Immature natural killer cell (primary cell): ENCODE data around the gene NCAPH2. TPM values are rescaled to one million over a fixed set of nuclear protein-coding genes. Genes with fewer than 3 reads are reported as not detected.

Experiments used
- DNase-seq, 3 donors: peaks; one replicate each; pipeline ENCODE4 v3.0.0; 2022; ENCODE audit warnings: mixed read lengths in 1 of 3
- H3K27ac Mint-ChIP-seq, 6 donors: one replicate each; pipeline ENCODE4 v1.8.0; 2020; ENCODE audit warnings: mixed read lengths in 6 of 6, mild to moderate bottlenecking in 5 of 6, inconsistent platforms in 4 of 6, moderate library complexity in 3 of 6
- H3K27me3 Mint-ChIP-seq, 3 donors: one replicate each; pipeline ENCODE4 v1.8.0; 2020 to 2021; ENCODE audit warnings: low read depth in 3 of 3, mild to moderate bottlenecking in 3 of 3, mixed read lengths in 3 of 3, moderate library complexity in 3 of 3, inconsistent platforms in 1 of 3
- H3K36me3 Mint-ChIP-seq, 3 donors: one replicate each; pipeline ENCODE4 v1.8.0; 2020; ENCODE audit warnings: mixed read lengths in 3 of 3, inconsistent platforms in 2 of 3, mild to moderate bottlenecking in 2 of 3
- H3K4me1 Mint-ChIP-seq, 2 donors: one replicate each; pipeline ENCODE4 v1.8.0; 2020; ENCODE audit warnings: inconsistent platforms in 2 of 2, mild to moderate bottlenecking in 2 of 2, mixed read lengths in 2 of 2, moderate library complexity in 1 of 2
- H3K4me3 Mint-ChIP-seq, 5 donors: one replicate each; pipeline ENCODE4 v1.8.0; 2020; ENCODE audit warnings: mild to moderate bottlenecking in 5 of 5, mixed read lengths in 5 of 5, inconsistent platforms in 3 of 5, moderate library complexity in 3 of 5
- H3K9me3 Mint-ChIP-seq, 6 donors: one replicate each; pipeline ENCODE4 v1.8.0; 2020; ENCODE audit warnings: mild to moderate bottlenecking in 6 of 6, mixed read lengths in 6 of 6, inconsistent platforms in 4 of 6, moderate library complexity in 3 of 6
- polyA plus RNA-seq, 3 donors: library from polyadenylated mRNA; unstranded; fragments of 300-500 nt; fragmentation: Illumina TruSeq; gene quantifications; one replicate each; pipeline ENCODE4 v1.2.3, GENCODE V29; 2021

Gene NCAPH2
- polyA plus RNA-seq, 3 donors from 2014 or later, result 41.8 to 46.7 (median 46.5) TPM

GRCh38 chr22:50489363-50490243 is 18.4 kb upstream of the NCAPH2 start:
- Mint-ChIP-seq H3K27me3 (peaks cover 2 to 6% (median 5%) of the 10 kb centered on the region in 3 donors), H3K27ac (no peak overlapping the region), H3K36me3 (no peaks in the 10 kb centered on the region), H3K4me1 (no peaks in the 10 kb centered on the region), H3K9me3 (no peaks in the 10 kb centered on the region), H3K4me3 (no peak overlapping the region)
- DNase-seq, result no peak

- Mint-ChIP-seq H3K27ac (no peak overlapping the region), H3K4me1 (no peaks in the 10 kb centered on the region), H3K4me3 (no peak overlapping the region), H3K27me3 (peaks cover 2 to 8% (median 7%) of the 10 kb centered on the region in 3 donors), H3K9me3 (no peaks in the 10 kb centered on the region), H3K36me3 (no peaks in the 10 kb centered on the region)
- no peak for DNase-seq
Measured at GRCh38 chr22:50490531-50491308, 17.3 kb upstream of the NCAPH2 start.

- H3K4me3 Mint-ChIP-seq, result no peak overlapping the region
- H3K9me3 Mint-ChIP-seq, result peaks cover 0 to 1% (median 0%) of the 10 kb centered on the region in 6 donors
- no peak for DNase-seq
- peaks cover 0 to 10% of the 10 kb centered on the region in 2 donors for H3K4me1 Mint-ChIP-seq
- no peaks in the 10 kb centered on the region for H3K36me3 Mint-ChIP-seq
- H3K27me3 Mint-ChIP-seq, result peaks cover 2 to 13% (median 5%) of the 10 kb centered on the region in 3 donors
- H3K27ac Mint-ChIP-seq, result peak overlapping the region in 1 of 6 donors; percentile 20
Measured at GRCh38 chr22:50497093-50497492, 10.9 kb upstream of the NCAPH2 start.

GRCh38 chr22:50498322-50498890 is 9.6 kb upstream of the NCAPH2 start:
- Mint-ChIP-seq H3K36me3 (no peaks in the 10 kb centered on the region), H3K27me3 (peaks cover 2 to 13% (median 5%) of the 10 kb centered on the region in 3 donors), H3K4me3 (no peak overlapping the region), H3K27ac (peak overlapping the region in 2 of 6 donors; percentile 61 to 77), H3K4me1 (peaks cover 0 to 10% of the 10 kb centered on the region in 2 donors), H3K9me3 (peaks cover 0 to 1% (median 0%) of the 10 kb centered on the region in 6 donors)
- peak; percentile 68 to 71 (median 68) for DNase-seq

- H3K4me1 Mint-ChIP-seq, result peaks cover 0 to 10% of the 10 kb centered on the region in 2 donors
- no peak overlapping the region for H3K4me3 Mint-ChIP-seq
- no peak for DNase-seq
- peaks cover 0 to 6% (median 4%) of the 10 kb centered on the region in 3 donors for H3K27me3 Mint-ChIP-seq
- H3K9me3 Mint-ChIP-seq, result peaks cover 0 to 1% (median 0%) of the 10 kb centered on the region in 6 donors
- no peaks in the 10 kb centered on the region for H3K36me3 Mint-ChIP-seq
- no peak overlapping the region for H3K27ac Mint-ChIP-seq
Measured at GRCh38 chr22:50500452-50500851, 7.6 kb upstream of the NCAPH2 start.

GRCh38 chr22:50502096-50502495 is 5.9 kb upstream of the NCAPH2 start:
- Mint-ChIP-seq H3K4me1 (peaks cover 5 to 10% of the 10 kb centered on the region in 2 donors), H3K27ac (no peak overlapping the region), H3K4me3 (no peak overlapping the region), H3K36me3 (no peaks in the 10 kb centered on the region), H3K9me3 (no peaks in the 10 kb centered on the region), H3K27me3 (peaks cover 0 to 6% (median 1%) of the 10 kb centered on the region in 3 donors)
- no peak for DNase-seq

GRCh38 chr22:50502628-50503474 is 5.2 kb upstream of the NCAPH2 start:
- H3K9me3 Mint-ChIP-seq, result no peaks in the 10 kb centered on the region
- peaks cover 0 to 4% (median 0%) of the 10 kb centered on the region in 3 donors for H3K27me3 Mint-ChIP-seq
- peaks cover 8 to 10% of the 10 kb centered on the region in 2 donors for H3K4me1 Mint-ChIP-seq
- DNase-seq, result no peak
- H3K36me3 Mint-ChIP-seq, result no peaks in the 10 kb centered on the region
- no peak overlapping the region for H3K4me3 Mint-ChIP-seq
- no peak overlapping the region for H3K27ac Mint-ChIP-seq

GRCh38 chr22:50503475-50504145 is 4.4 kb upstream of the NCAPH2 start:
- H3K36me3 Mint-ChIP-seq, result no peaks in the 10 kb centered on the region
- peaks cover 3 to 6% (median 3%) of the 10 kb centered on the region in 3 donors for H3K27me3 Mint-ChIP-seq
- H3K4me3 Mint-ChIP-seq, result no peak overlapping the region
- no peak overlapping the region for H3K27ac Mint-ChIP-seq
- no peak for DNase-seq
- no peaks in the 10 kb centered on the region for H3K9me3 Mint-ChIP-seq
- peaks cover 10 to 12% of the 10 kb centered on the region in 2 donors for H3K4me1 Mint-ChIP-seq

- no peak for DNase-seq
- Mint-ChIP-seq H3K4me3 (no peak overlapping the region), H3K9me3 (no peaks in the 10 kb centered on the region), H3K27ac (no peak overlapping the region), H3K27me3 (peaks cover 3 to 7% (median 3%) of the 10 kb centered on the region in 3 donors), H3K4me1 (peaks cover 16 to 22% of the 10 kb centered on the region in 2 donors), H3K36me3 (no peaks in the 10 kb centered on the region)
Measured at GRCh38 chr22:50504369-50505211, 3.4 kb upstream of the NCAPH2 start.

- Mint-ChIP-seq H3K27me3 (peaks cover 3 to 7% (median 4%) of the 10 kb centered on the region in 3 donors), H3K4me3 (peak overlapping the region in 1 of 5 donors; percentile 8), H3K9me3 (no peaks in the 10 kb centered on the region), H3K27ac (no peak overlapping the region), H3K4me1 (peaks cover 19 to 23% of the 10 kb centered on the region in 2 donors), H3K36me3 (no peaks in the 10 kb centered on the region)
- no peak for DNase-seq
Measured at GRCh38 chr22:50505276-50505775, 2.7 kb upstream of the NCAPH2 start.

- peaks cover 19 to 23% of the 10 kb centered on the region in 2 donors for H3K4me1 Mint-ChIP-seq
- peak overlapping the region in 4 of 5 donors; percentile 32 to 93 (median 92) for H3K4me3 Mint-ChIP-seq
- no peaks in the 10 kb centered on the region for H3K36me3 Mint-ChIP-seq
- H3K27me3 Mint-ChIP-seq, result peaks cover 3 to 7% (median 4%) of the 10 kb centered on the region in 3 donors
- no peak for DNase-seq
- no peaks in the 10 kb centered on the region for H3K9me3 Mint-ChIP-seq
- peak overlapping the region in 1 of 6 donors; percentile 16 for H3K27ac Mint-ChIP-seq
Measured at GRCh38 chr22:50505776-50506610, 2.0 kb upstream of the NCAPH2 start.
